ENCODE measurements around the gene XRCC1. TPM values are rescaled to one million over a fixed set of nuclear protein-coding genes. Genes with fewer than 3 reads are reported as not detected.

Gene XRCC1
- total RNA-seq, 1 experiment from 2014 or later, result 40.7 TPM

GRCh38 chr19:43595605-43595998 lies 20.3 kb upstream of the XRCC1 start:
- ChIA-PET CTCF (interaction anchor here (1.0 to 3.3 kb wide), 6 partner anchors 41 to 149 kb away, joined by 4 to 27 read pairs (median 7); partner anchors contain the start of gene ZNF575), POLR2A (interaction anchor here (0.5 to 1.5 kb wide), 8 partner anchors 11 to 673 kb away, joined by 3 to 10 read pairs (median 4); partner anchors contain the start of genes PINLYP and ZNF575)
- intact Hi-C loops (cut with micrococcal nuclease; ENCODE audit: unreplicated experiment), result loop anchor here (2.0 to 10.0 kb wide), 3 partner anchors 35 to 189 kb away; partner anchors contain the start of genes KCNN4 and LYPD3
- H3K4me3 Mint-ChIP-seq (ENCODE audit: unreplicated experiment), result peak overlapping the region; percentile 97
- no peaks in the 10 kb centered on the region for H3K27me3 Mint-ChIP-seq (ENCODE audit: insufficient read depth, unreplicated experiment)
- Histone ChIP-seq H3K36me3 (ENCODE audit: control insufficient read depth, insufficient read depth, low read length) (no peaks in the 10 kb centered on the region; the same call in 1 of the 2 replicates), H3K4me3 (ENCODE audit: low read depth, low read length) (peak overlapping the region; percentile 73), H3K4me1 (peaks cover 6% of the 10 kb centered on the region; the same call in 1 of the 2 replicates), H3K27me3 (replicated peaks; ENCODE audit: control insufficient read depth, insufficient read depth, low read length) (no peaks in the 10 kb centered on the region), H3K9me3 (no peaks in the 10 kb centered on the region)
- no peak for TF ChIP-seq CTCF (IDR thresholded peaks at IDR 0.05; ENCODE audit: insufficient read depth in 1 of 2, low read depth in 1 of 2, low read length in 1 of 2, severe bottlenecking in 1 of 2, unreplicated experiment in 1 of 2)
- H3K4me1 Mint-ChIP-seq (ENCODE audit: low read depth, unreplicated experiment), result peaks cover 7% of the 10 kb centered on the region
- peak overlapping the region; percentile 95 for H3K27ac Mint-ChIP-seq (ENCODE audit: unreplicated experiment)
- no peaks in the 10 kb centered on the region for H3K9me3 Mint-ChIP-seq (ENCODE audit: unreplicated experiment)
- H3K36me3 Mint-ChIP-seq (ENCODE audit: insufficient read depth, unreplicated experiment), result peaks cover 43% of the 10 kb centered on the region
- peak in 1 of 2 experiments; percentile 16 for DNase-seq
- TSS peak; percentile 87 for BruUV-seq (replicated peaks)

GRCh38 chr19:43594710-43595604 lies 19.6 kb upstream of the XRCC1 start:
- H3K36me3 ChIP-seq (ENCODE audit: control insufficient read depth, insufficient read depth, low read length), result no peaks in the 10 kb centered on the region; the same call in 1 of the 2 replicates
- Mint-ChIP-seq H3K4me1 (ENCODE audit: low read depth, unreplicated experiment) (peaks cover 7% of the 10 kb centered on the region), H3K9me3 (ENCODE audit: unreplicated experiment) (no peaks in the 10 kb centered on the region), H3K27ac (ENCODE audit: unreplicated experiment) (peak overlapping the region; percentile 95), H3K36me3 (ENCODE audit: insufficient read depth, unreplicated experiment) (peaks cover 50% of the 10 kb centered on the region), H3K4me3 (ENCODE audit: unreplicated experiment) (peak overlapping the region; percentile 97), H3K27me3 (ENCODE audit: insufficient read depth, unreplicated experiment) (no peaks in the 10 kb centered on the region)
- peak; percentile 73 to 95 for TF ChIP-seq CTCF (IDR thresholded peaks at IDR 0.05; ENCODE audit: insufficient read depth in 1 of 2, low read depth in 1 of 2, low read length in 1 of 2, severe bottlenecking in 1 of 2, unreplicated experiment in 1 of 2)
- H3K27me3 ChIP-seq (replicated peaks; ENCODE audit: control insufficient read depth, insufficient read depth, low read length), result no peaks in the 10 kb centered on the region
- H3K4me3 ChIP-seq (ENCODE audit: low read depth, low read length), result peak overlapping the region; percentile 73
- DNase-seq, result peak; percentile 52 to 77
- no TSS peak for BruUV-seq (replicated peaks)
- CTCF ChIA-PET, result interaction anchor here (0.5 to 3.3 kb wide), 11 partner anchors 10 to 162 kb away, joined by 3 to 27 read pairs (median 6); partner anchors contain the start of genes PHLDB3, XRCC1 and ZNF575
- POLR2A ChIA-PET, result interaction anchor here (0.7 to 0.8 kb wide), 2 partner anchors 74 to 160 kb away, joined by 3 read pairs; partner anchors contain the start of gene SMG9
- H3K4me1 ChIP-seq, result peaks cover 6% of the 10 kb centered on the region; the same call in 1 of the 2 replicates
- H3K9me3 ChIP-seq, result no peaks in the 10 kb centered on the region
- intact Hi-C loops (cut with micrococcal nuclease; ENCODE audit: unreplicated experiment), result loop anchor here (2.0 to 10.0 kb wide), 3 partner anchors 34 to 190 kb away; partner anchors contain the start of genes KCNN4 and LYPD3
